HepG2 (cell line): ENCODE measurements around the gene DCAF15. TPM values are rescaled to one million over a fixed set of nuclear protein-coding genes. Genes with fewer than 3 reads are reported as not detected.

Experiments
- BCL6 ChIP-seq: IDR thresholded peaks from 2 replicates; pipeline ENCODE4 v1.6.1; 2016; ENCODE audit warnings: missing genetic modification reagents, missing compliant biosample characterization
- BCLAF1 ChIP-seq: fragments of 450-650 bp; IDR thresholded peaks from 2 replicates; pipeline ENCODE4 v1.6.1; 2017; ENCODE audit warnings: mild to moderate bottlenecking
- DNMT1 ChIP-seq: sonication (generic); formaldehyde crosslinking; IDR thresholded peaks from 2 replicates; pipeline ENCODE4 v1.5.1; 2020; ENCODE audit warnings: mild to moderate bottlenecking, missing genetic modification reagents
- ELF3 ChIP-seq: IDR thresholded peaks from 2 replicates; pipeline ENCODE4 v1.6.1; 2016; ENCODE audit warnings: missing genetic modification reagents, missing compliant biosample characterization
- ELF4 ChIP-seq: sonication (generic); formaldehyde crosslinking; IDR thresholded peaks from 2 replicates; pipeline ENCODE4 v1.5.0; 2020; ENCODE audit warnings: missing genetic modification reagents, mild to moderate bottlenecking, moderate library complexity, borderline replicate concordance
- HNRNPK ChIP-seq: fragments of 200-400 bp; formaldehyde crosslinking; IDR thresholded peaks from 2 replicates; pipeline ENCODE4 v1.6.1; 2018; ENCODE audit warnings: low read length, low read depth, moderate library complexity, mild to moderate bottlenecking; ENCODE audit not compliant: poor library complexity, severe bottlenecking
- KDM1A ChIP-seq: IDR thresholded peaks from 2 replicates; pipeline ENCODE4 v1.6.1; 2016; ENCODE audit warnings: missing compliant biosample characterization
- KDM5A ChIP-seq: fragments of 200-600 bp; sonication (generic); IDR thresholded peaks from 2 replicates; pipeline ENCODE4 v1.7.0; 2018; ENCODE audit warnings: antibody characterized with exemption, mild to moderate bottlenecking, low read length, borderline replicate concordance
- MBNL3 ChIP-seq: fragments of 250-450 bp; sonication (Bioruptor Pico); conservative IDR thresholded peaks from 2 replicates; pipeline ENCODE4 v1.8.0; 2022; ENCODE audit warnings: mild to moderate bottlenecking, inconsistent platforms
- NFIB ChIP-seq: sonication (generic); formaldehyde crosslinking; IDR thresholded peaks from 2 replicates; pipeline ENCODE4 v1.9.0; 2021; ENCODE audit warnings: missing genetic modification reagents, mild to moderate bottlenecking, borderline replicate concordance
- SAP130 ChIP-seq: IDR thresholded peaks from 2 replicates; pipeline ENCODE4 v1.6.1; 2016; ENCODE audit warnings: low read depth
- THAP11 ChIP-seq: IDR thresholded peaks from 2 replicates; pipeline ENCODE4 v1.6.1; 2016; ENCODE audit warnings: missing biosample characterization, missing genetic modification reagents
- ZBTB44 ChIP-seq: sonication (generic); formaldehyde crosslinking; IDR thresholded peaks from 2 replicates; pipeline ENCODE4 v1.4.0; 2020; ENCODE audit warnings: missing genetic modification reagents
- ZBTB46 ChIP-seq: sonication (generic); formaldehyde crosslinking; IDR thresholded peaks from 2 replicates; pipeline ENCODE4 v1.4.0; 2020; ENCODE audit warnings: mild to moderate bottlenecking, missing genetic modification reagents, borderline replicate concordance
- ZNF576 ChIP-seq: sonication (generic); formaldehyde crosslinking; IDR thresholded peaks from 2 replicates; pipeline ENCODE4 v1.4.0; 2020; ENCODE audit warnings: mild to moderate bottlenecking, missing genetic modification reagents
- polyA plus RNA-seq, 8 experiments: library from polyadenylated mRNA; depleted of rRNA in 3 of 8; stranded (reverse) in 7 of 8; unstranded in 1 of 8; fragments of >200 nt; fragmentation: Illumina TruSeq in 4 of 8; extraction: Trizol in 4 of 8; gene quantifications; 2 replicates each; pipeline versions ENCODE4 v1.2.1 to v1.2.3, GENCODE V29; 2011 to 2016; ENCODE audit warnings: low read depth in 4 of 8, missing spikeins in 1 of 8, mixed read lengths in 1 of 8; ENCODE audit not compliant: insufficient read depth in 1 of 8
- total RNA-seq, 5 experiments: library from RNA; depleted of rRNA; stranded (reverse); fragments of >200 nt; fragmentation: Illumina TruSeq; extraction: Trizol; gene quantifications; 2 replicates each; pipeline ENCODE4 v1.2.3, GENCODE V29; 2016; ENCODE audit warnings: low read depth in 1 of 5
- TF ChIP-seq, protein P1 (sequence below): sonication (generic); formaldehyde crosslinking; conservative IDR thresholded peaks from 2 replicates; pipeline ENCODE4 v1.8.0; 2022; ENCODE audit warnings: mild to moderate bottlenecking, moderate library complexity, missing genetic modification reagents
- TF ChIP-seq, protein P2 (sequence below): sonication (generic); formaldehyde crosslinking; IDR thresholded peaks from 2 replicates; pipeline ENCODE4 v1.8.0; 2022; ENCODE audit warnings: missing genetic modification reagents, mild to moderate bottlenecking, borderline replicate concordance

Gene DCAF15
- total and polyA plus RNA-seq, 2 of the 13 experiments (the other 11 are each of a cell fraction or from before 2014, with no cell fraction given), result 13.6 to 14.0 TPM

DNA sequence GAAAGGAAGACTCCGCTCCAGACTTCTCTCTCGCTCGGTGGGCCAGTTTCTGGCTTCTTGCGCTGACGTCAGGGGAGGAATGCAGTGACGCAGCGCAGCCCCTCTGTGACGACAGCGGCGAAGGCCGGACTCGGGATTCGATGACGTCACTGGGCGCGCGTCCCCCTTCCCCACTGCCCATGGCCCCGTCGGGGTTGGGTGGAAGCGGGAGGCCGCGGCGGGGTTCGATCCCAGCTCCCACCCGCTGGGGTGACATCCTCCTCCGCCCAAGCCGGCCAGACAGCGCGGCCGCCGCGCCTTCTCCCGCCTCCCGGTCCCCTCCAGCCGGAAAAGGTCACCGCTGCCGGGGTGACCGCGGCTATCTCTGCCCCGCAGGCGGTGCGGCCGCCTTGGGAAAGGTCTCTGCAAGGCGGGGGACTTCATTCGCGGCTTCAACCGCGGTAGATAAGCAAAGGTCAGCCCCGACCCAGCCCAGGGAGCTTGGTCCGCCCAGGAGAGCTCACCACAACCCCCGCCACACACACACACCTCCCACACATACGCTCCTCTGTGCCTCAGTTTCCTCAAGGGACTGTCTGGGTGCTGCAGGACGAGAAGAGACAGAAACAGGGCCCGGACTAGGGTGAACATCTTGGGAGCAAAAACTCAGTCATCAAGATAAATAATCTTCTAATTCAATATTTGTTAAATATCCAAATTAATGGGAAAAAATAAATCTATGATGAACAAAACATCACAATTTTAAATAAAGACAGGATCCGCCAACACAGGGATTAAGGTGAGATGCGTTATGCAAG lies 54.7 kb downstream of the DCAF15 start (continued):
- TF ChIP-seq KDM1A (CRISPR knock-in tag), result 0 out of 2 replicates have a peak, but pooled peaks have one; percentile 21
- peak; percentile 56; the same call in 1 of the 2 replicates for TF ChIP-seq KDM5A
- TF ChIP-seq ELF3 (CRISPR knock-in tag), result peak; percentile 43; the same call in 1 of the 2 replicates
- TF ChIP-seq, protein P1, sequence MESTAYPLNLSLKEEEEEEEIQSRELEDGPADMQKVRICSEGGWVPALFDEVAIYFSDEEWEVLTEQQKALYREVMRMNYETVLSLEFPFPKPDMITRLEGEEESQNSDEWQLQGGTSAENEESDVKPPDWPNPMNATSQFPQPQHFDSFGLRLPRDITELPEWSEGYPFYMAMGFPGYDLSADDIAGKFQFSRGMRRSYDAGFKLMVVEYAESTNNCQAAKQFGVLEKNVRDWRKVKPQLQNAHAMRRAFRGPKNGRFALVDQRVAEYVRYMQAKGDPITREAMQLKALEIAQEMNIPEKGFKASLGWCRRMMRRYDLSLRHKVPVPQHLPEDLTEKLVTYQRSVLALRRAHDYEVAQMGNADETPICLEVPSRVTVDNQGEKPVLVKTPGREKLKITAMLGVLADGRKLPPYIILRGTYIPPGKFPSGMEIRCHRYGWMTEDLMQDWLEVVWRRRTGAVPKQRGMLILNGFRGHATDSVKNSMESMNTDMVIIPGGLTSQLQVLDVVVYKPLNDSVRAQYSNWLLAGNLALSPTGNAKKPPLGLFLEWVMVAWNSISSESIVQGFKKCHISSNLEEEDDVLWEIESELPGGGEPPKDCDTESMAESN, result peak; percentile 83
- TF ChIP-seq THAP11, result peak; percentile 94
- TF ChIP-seq ZBTB46 (CRISPR knock-in tag), result no peak
- no peak for TF ChIP-seq MBNL3 (CRISPR knock-in tag)
- TF ChIP-seq ELF4 (CRISPR knock-in tag), result no peak
- peak; percentile 62 for TF ChIP-seq BCL6
- TF ChIP-seq, protein P2, sequence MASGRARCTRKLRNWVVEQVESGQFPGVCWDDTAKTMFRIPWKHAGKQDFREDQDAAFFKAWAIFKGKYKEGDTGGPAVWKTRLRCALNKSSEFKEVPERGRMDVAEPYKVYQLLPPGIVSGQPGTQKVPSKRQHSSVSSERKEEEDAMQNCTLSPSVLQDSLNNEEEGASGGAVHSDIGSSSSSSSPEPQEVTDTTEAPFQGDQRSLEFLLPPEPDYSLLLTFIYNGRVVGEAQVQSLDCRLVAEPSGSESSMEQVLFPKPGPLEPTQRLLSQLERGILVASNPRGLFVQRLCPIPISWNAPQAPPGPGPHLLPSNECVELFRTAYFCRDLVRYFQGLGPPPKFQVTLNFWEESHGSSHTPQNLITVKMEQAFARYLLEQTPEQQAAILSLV (CRISPR knock-in tag), result peak; percentile 89; the same call in 1 of the 2 replicates
- no peak for TF ChIP-seq NFIB
- peak; percentile 29; the same call in 1 of the 2 replicates for TF ChIP-seq DNMT1 (CRISPR knock-in tag)
- no peak for TF ChIP-seq ZBTB44 (CRISPR knock-in tag)
- TF ChIP-seq BCLAF1, result no peak
- TF ChIP-seq HNRNPK, result peak; percentile 33
- TF ChIP-seq SAP130 (CRISPR knock-in tag), result peak; percentile 68
- peak; percentile 67 for TF ChIP-seq ZNF576
